ENCODE data around the gene SLC4A8. TPM values are rescaled to one million over a fixed set of nuclear protein-coding genes. Genes with fewer than 3 reads are reported as not detected.

Gene SLC4A8
- total and polyA plus RNA-seq, 9 of the 15 experiments (the other 6 are each of a cell fraction or from before 2014, with no cell fraction given) = 0.04 to 1.5 (median 0.12) TPM; not detected in 2

DNA sequence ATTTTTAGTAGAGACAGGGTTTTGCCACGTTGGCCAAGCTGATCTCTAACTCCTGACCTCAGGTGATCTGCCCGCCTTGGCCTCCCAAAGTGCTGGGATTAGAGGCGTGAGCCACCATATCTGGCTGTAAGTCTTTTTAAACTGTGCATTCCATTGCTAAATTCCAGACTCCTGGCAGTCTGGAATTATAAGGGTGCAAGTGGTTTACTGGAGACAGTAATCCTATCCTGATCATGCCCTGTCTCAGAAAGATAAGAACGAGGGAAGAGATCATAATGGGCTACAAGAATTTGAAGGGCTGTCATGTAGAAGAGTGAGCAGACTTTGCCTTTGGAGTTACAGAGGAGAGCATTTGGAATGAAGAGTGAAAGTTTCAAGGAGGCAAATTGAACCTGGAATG lies 6.8 kb upstream of the SLC4A8 start (continued):
- TF ChIP-seq, protein P1, sequence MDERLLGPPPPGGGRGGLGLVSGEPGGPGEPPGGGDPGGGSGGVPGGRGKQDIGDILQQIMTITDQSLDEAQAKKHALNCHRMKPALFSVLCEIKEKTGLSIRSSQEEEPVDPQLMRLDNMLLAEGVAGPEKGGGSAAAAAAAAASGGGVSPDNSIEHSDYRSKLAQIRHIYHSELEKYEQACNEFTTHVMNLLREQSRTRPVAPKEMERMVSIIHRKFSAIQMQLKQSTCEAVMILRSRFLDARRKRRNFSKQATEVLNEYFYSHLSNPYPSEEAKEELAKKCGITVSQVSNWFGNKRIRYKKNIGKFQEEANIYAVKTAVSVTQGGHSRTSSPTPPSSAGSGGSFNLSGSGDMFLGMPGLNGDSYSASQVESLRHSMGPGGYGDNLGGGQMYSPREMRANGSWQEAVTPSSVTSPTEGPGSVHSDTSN (CRISPR knock-in tag; IDR thresholded peaks at IDR 0.05; ENCODE audit: low read depth) = no peak
- TF ChIP-seq, protein P1 (tag; conservative IDR thresholded peaks at IDR 0.05; ENCODE audit: low read depth) = no peak
- TF ChIP-seq TAF7 (tag; IDR thresholded peaks at IDR 0.05) = no peak

DNA sequence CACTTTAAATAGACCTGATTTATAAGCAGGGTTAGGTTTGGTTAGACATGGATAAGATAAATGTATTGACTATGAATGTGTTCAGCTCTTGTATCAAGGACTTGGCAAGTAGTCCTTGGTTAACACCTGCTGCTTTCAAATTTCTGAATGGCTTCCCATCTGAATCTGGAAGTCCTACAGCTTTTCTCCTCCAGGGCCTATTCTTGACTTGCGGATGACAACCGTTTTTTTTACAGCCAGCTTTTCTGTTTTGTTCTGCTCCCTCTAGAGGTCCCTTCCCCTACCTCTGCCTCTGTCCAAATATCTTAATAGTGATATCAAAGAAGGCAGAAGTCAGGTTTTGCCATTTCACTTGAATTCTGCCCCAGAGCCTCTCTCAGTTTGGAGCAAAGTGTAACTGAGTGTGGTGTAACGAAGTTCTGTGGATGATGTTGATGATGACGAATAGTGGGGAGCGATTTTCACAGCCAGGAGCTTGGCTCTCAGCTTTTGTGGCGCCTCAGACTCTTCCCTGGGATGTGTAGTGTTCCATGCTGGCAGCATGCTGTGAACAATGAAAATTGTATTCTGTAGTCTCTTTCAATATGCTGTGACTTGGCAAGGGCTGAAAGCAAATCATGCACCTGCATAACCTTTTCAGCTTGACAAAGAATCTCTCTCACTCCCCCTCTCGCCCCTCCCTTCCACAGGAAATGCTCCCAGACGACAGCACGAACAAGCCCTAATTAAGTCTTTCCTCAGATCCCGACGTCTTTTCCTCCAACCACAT lies 5.0 kb upstream of the SLC4A8 start:
- peaks cover 0 to 2% of the 10 kb centered on the region in 2 experiments; a peak in 2 of 5 replicates for H3K4me1 ChIP-seq (replicated peaks in 1 of 2; ENCODE audit: control insufficient read depth in 2 of 2, insufficient read depth in 2 of 2, low read length in 2 of 2)
- POLR2A ChIA-PET = no interaction called here
- H3K4me2 ChIP-seq (ENCODE audit: insufficient read depth, low read length) = no peak overlapping the region
- H3K36me3 ChIP-seq (ENCODE audit: control insufficient read depth, insufficient read depth, low read length) = no peaks in the 10 kb centered on the region
- WGBS (ENCODE audit: insufficient coverage, low coverage, missing lambda C conversion rate) = 3% methylated on average over 11 of the region's 11 CpGs
- DNase-seq (ENCODE audit: extremely low read depth in 1 of 4, low spot score in 3 of 4) = peak in 3 of 4 experiments; percentile 25 to 28 (median 25)
- ATAC-seq = no peak
- FAIRE-seq = peak; percentile 6
- H3K9ac ChIP-seq (ENCODE audit: insufficient read depth in 1 of 2, low read depth in 2 of 2, low read length in 2 of 2) = no peak overlapping the region; a peak in 1 of 4 replicates
- H3K9me3 ChIP-seq (replicated peaks; ENCODE audit: control insufficient read depth, insufficient read depth, low read depth, low read length) = no peaks in the 10 kb centered on the region
- no peak overlapping the region for H3K27ac ChIP-seq (ENCODE audit: extremely low read depth, low read depth, low read length)
- H3K79me2 ChIP-seq (ENCODE audit: control insufficient read depth, insufficient read depth, low read length) = no peaks in the 10 kb centered on the region
- in situ Hi-C loops (cut with MboI) = loop anchor here (25.0 kb wide), 1 partner anchor 593 kb away; the partner anchor contains the start of gene TAMALIN
- BruUV-seq (replicated peaks) = no TSS peak
- CTCF ChIA-PET (ENCODE audit: low intra/inter-chr PET ratio) = no interaction called here
- intact Hi-C loops (cut with micrococcal nuclease) = loop anchor here (2.0 to 5.0 kb wide), 3 partner anchors 259 to 455 kb away; no protein-coding TSS in a partner anchor
- H4K20me1 ChIP-seq (replicated peaks; ENCODE audit: control insufficient read depth, insufficient read depth, low read length) = no peaks in the 10 kb centered on the region
- H3K27me3 ChIP-seq (ENCODE audit: control insufficient read depth in 2 of 2, insufficient read depth in 2 of 2, low read length in 2 of 2) = peaks cover 0 to 2% of the 10 kb centered on the region in 2 experiments; a peak in 2 of 5 replicates
- H3K9me1 ChIP-seq (ENCODE audit: control insufficient read depth, insufficient read depth, low read length) = no peaks in the 10 kb centered on the region
- H3K4me3 ChIP-seq = no peak overlapping the region
- H2AFZ ChIP-seq (ENCODE audit: low read depth, low read length) = no peak overlapping the region
- TF ChIP-seq, protein P2, sequence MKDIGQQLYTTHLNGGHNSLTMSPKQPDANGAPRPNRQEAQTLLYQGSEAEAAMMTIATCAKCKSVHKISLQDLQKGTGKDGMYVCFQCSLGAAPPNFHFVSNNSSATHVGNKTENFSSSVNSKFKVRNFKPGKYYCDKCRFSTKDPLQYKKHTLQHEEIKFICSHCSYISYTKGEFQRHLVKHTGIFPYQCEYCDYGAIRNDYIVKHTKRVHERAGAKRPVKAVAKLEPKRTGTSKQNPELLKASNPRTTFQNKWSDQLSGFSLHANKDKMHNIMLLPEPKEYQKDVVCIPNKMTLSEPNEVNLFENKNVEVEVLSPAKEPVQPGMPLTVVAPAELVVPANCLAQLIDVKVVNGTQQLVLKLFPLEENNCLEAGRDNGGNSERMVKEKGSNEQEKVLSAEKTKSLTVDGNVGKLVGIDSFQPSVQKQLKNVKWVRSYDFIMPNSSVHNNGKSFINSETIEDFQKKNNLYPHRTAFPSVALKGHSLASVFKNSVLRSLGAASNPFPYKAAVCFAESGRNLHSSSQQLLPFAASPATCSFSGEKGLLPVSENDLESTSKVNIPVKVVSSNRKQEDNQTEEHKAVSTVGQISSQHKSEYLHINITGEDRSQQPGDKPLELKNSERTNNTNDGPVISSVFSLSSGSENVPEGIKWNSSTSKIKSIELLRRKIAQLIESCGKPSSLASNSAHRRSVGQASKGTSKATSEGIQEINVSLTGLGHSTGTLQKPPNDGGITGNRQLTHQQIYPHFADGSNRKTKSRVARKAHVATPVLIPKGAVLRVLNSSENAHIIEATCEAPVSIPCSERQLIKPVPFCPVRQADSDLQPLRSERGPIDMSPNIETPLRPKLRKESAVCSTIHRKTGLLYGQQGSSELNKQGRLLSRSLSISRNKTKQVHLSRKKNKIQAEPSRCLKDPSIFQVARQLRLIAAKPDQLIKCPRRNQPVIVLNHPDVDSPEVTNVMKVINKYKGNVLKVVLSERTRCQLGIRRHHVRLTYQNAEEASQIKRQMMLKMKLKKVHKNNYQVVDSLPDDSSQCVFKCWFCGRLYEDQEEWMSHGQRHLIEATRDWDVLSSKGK (CRISPR knock-in tag; IDR thresholded peaks at IDR 0.05) = no peak
- TF ChIP-seq ZFP36 (IDR thresholded peaks at IDR 0.05; ENCODE audit: low read depth, low read length, partially characterized antibody) = no peak
- no peak for TF ChIP-seq HNRNPH1 (optimal IDR thresholded peaks at IDR 0.05; ENCODE audit: low read depth, low read length)
- TF ChIP-seq, protein P3, sequence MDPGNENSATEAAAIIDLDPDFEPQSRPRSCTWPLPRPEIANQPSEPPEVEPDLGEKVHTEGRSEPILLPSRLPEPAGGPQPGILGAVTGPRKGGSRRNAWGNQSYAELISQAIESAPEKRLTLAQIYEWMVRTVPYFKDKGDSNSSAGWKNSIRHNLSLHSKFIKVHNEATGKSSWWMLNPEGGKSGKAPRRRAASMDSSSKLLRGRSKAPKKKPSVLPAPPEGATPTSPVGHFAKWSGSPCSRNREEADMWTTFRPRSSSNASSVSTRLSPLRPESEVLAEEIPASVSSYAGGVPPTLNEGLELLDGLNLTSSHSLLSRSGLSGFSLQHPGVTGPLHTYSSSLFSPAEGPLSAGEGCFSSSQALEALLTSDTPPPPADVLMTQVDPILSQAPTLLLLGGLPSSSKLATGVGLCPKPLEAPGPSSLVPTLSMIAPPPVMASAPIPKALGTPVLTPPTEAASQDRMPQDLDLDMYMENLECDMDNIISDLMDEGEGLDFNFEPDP (CRISPR knock-in tag; IDR thresholded peaks at IDR 0.05) = no peak
- TF ChIP-seq ZNF253 (CRISPR knock-in tag; conservative IDR thresholded peaks at IDR 0.05) = no peak
- no peak for TF ChIP-seq C11orf30 (IDR thresholded peaks at IDR 0.05; ENCODE audit: low read depth)
- TF ChIP-seq FOXA3 (CRISPR knock-in tag; conservative IDR thresholded peaks at IDR 0.05 in 1 of 2, IDR thresholded peaks at IDR 0.05 in 1 of 2) = no peak
- no peak for TF ChIP-seq EHMT2 (IDR thresholded peaks at IDR 0.05)
- no peak for TF ChIP-seq KHSRP (IDR thresholded peaks at IDR 0.05)

Data from K562 (cell line).